ENCODE data around the gene CXorf66. TPM values are rescaled to one million over a fixed set of nuclear protein-coding genes. Genes with fewer than 3 reads are reported as not detected.

The CXorf66 gene
- total and polyA plus RNA-seq, 2 of the 4 experiments (the other 2 are of a cell fraction), result not detected

GRCh38 chrX:139907078-139907477 lies 58.2 kb downstream of the CXorf66 start:
- Histone ChIP-seq H3K4me1 (ENCODE audit: control insufficient read depth, insufficient read depth, low read length) (no peaks in the 10 kb centered on the region), H3K27ac (ENCODE audit: insufficient read depth, low read length) (no peak overlapping the region), H3K9me3 (ENCODE audit: control insufficient read depth, insufficient read depth, low read length) (no peaks in the 10 kb centered on the region), H4K91ac (ENCODE audit: insufficient read depth, low read depth, low read length) (no peak overlapping the region), H2AK9ac (replicated peaks; ENCODE audit: low read depth, low read length, poor library complexity) (no peak overlapping the region), H4K8ac (ENCODE audit: low read depth in 2 of 2, low read length in 2 of 2) (no peak overlapping the region), H3K27me3 (ENCODE audit: control insufficient read depth, insufficient read depth, low read length) (no peaks in the 10 kb centered on the region), H2BK20ac (ENCODE audit: low read depth, low read length) (no peak overlapping the region), H3K56ac (ENCODE audit: extremely low read depth, insufficient read depth, low read length) (no peak overlapping the region), H3K4me3 (ENCODE audit: insufficient read depth, low read depth, low read length) (no peak overlapping the region), H3K9ac (ENCODE audit: low read depth, low read length) (no peak overlapping the region), H3K14ac (replicated peaks; ENCODE audit: low read depth, low read length) (no peak overlapping the region), H3K36me3 (ENCODE audit: control insufficient read depth, insufficient read depth, low read length) (no peaks in the 10 kb centered on the region), H2BK5ac (ENCODE audit: low read depth, low read length, poor library complexity, severe bottlenecking) (no peak overlapping the region), H2AFZ (replicated peaks; ENCODE audit: low read length, poor library complexity) (no peak overlapping the region), H3K18ac (ENCODE audit: low read depth, low read length) (no peak overlapping the region), H3K4ac (ENCODE audit: low read depth, low read length) (no peak overlapping the region), H3K9me1 (ENCODE audit: insufficient read depth, low read length) (no peaks in the 10 kb centered on the region), H2AK5ac (ENCODE audit: low read depth, low read length) (no peak overlapping the region), H3K23ac (ENCODE audit: low read depth, low read length) (no peak overlapping the region), H3K79me1 (ENCODE audit: low read depth in 1 of 2, low read length in 2 of 2) (peaks cover 6 to 21% of the 10 kb centered on the region in 2 experiments), H4K5ac (ENCODE audit: low read depth, low read length) (no peak overlapping the region), H3K4me2 (ENCODE audit: low read depth, low read length) (no peak overlapping the region), H2BK120ac (ENCODE audit: low read depth, low read length) (no peak overlapping the region), H2BK15ac (ENCODE audit: low read depth, low read length) (no peak overlapping the region), H4K20me1 (ENCODE audit: insufficient read depth, low read length) (peaks cover 5% of the 10 kb centered on the region)
- ChIA-PET POLR2A (ENCODE audit: unreplicated experiment) (no interaction called here), CTCF (no interaction called here)
- dilution Hi-C loops (cut with HindIII; ENCODE audit: low sequenced_read_pairs, unreplicated experiment) (no loop called here), in situ Hi-C loops (cut with MboI; ENCODE audit: low sequenced_read_pairs) (no loop called here), intact Hi-C loops (cut with micrococcal nuclease) (no loop called here)
- BruUV-seq (replicated peaks), result no TSS peak
- TF ChIP-seq BHLHE40 (IDR thresholded peaks at IDR 0.05; ENCODE audit: low read depth, low read length), result no peak
- TF ChIP-seq CEBPB (IDR thresholded peaks at IDR 0.05; ENCODE audit: low read depth, low read length), result no peak
- TF ChIP-seq RFX5 (IDR thresholded peaks at IDR 0.05; ENCODE audit: low read depth, low read length), result no peak
- TF ChIP-seq MAFK (IDR thresholded peaks at IDR 0.05; ENCODE audit: low read depth, low read length), result no peak
- no peak for TF ChIP-seq NFE2L2 (IDR thresholded peaks at IDR 0.05; ENCODE audit: low read depth, low read length)
- TF ChIP-seq MXI1 (IDR thresholded peaks at IDR 0.05; ENCODE audit: borderline replicate concordance, low read depth, low read length), result no peak
- no peak for TF ChIP-seq RAD21 (IDR thresholded peaks at IDR 0.05; ENCODE audit: low read length)
- TF ChIP-seq, protein P1, sequence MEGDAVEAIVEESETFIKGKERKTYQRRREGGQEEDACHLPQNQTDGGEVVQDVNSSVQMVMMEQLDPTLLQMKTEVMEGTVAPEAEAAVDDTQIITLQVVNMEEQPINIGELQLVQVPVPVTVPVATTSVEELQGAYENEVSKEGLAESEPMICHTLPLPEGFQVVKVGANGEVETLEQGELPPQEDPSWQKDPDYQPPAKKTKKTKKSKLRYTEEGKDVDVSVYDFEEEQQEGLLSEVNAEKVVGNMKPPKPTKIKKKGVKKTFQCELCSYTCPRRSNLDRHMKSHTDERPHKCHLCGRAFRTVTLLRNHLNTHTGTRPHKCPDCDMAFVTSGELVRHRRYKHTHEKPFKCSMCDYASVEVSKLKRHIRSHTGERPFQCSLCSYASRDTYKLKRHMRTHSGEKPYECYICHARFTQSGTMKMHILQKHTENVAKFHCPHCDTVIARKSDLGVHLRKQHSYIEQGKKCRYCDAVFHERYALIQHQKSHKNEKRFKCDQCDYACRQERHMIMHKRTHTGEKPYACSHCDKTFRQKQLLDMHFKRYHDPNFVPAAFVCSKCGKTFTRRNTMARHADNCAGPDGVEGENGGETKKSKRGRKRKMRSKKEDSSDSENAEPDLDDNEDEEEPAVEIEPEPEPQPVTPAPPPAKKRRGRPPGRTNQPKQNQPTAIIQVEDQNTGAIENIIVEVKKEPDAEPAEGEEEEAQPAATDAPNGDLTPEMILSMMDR (conservative IDR thresholded peaks at IDR 0.05; ENCODE audit: low read depth, low read length), result no peak
- TF ChIP-seq RCOR1 (IDR thresholded peaks at IDR 0.05; ENCODE audit: insufficient replicate concordance, low read length), result no peak
- no peak for TF ChIP-seq ELK1 (IDR thresholded peaks at IDR 0.05; ENCODE audit: borderline replicate concordance, low read depth, low read length)
- no peak for TF ChIP-seq CHD1 (IDR thresholded peaks at IDR 0.05; ENCODE audit: low read depth, low read length)
- TF ChIP-seq MAZ (IDR thresholded peaks at IDR 0.05; ENCODE audit: borderline replicate concordance, low read depth, low read length), result no peak
- no peak for TF ChIP-seq SMC3 (IDR thresholded peaks at IDR 0.05; ENCODE audit: low read depth, low read length)
- TF ChIP-seq POLR2A (IDR thresholded peaks at IDR 0.05; ENCODE audit: low read depth, low read length), result no peak
- ATAC-seq (ENCODE audit: low read depth) (no peak), DNase-seq (no peak)
- WGBS, 2 experiments (ENCODE audit: extremely low coverage in 2 of 2, insufficient read length in 1 of 2), result no CpG with 5 or more reads among the region's 3 CpGs

Data from IMR-90 (cell line).